H1 (cell line): ENCODE data around the gene PJVK. TPM values are rescaled to one million over a fixed set of nuclear protein-coding genes. Genes with fewer than 3 reads are reported as not detected.

ENCODE experiments used
- BCL11A ChIP-seq, 2 experiments: IDR thresholded peaks; one replicate each; pipeline ENCODE4 v1.6.1; 2011; ENCODE audit warnings: low read depth in 2 of 2, low read length in 2 of 2, mild to moderate bottlenecking in 2 of 2
- CHD2 ChIP-seq: IDR thresholded peaks from 2 replicates; pipeline ENCODE4 v1.6.1; 2012; ENCODE audit warnings: low read length, improper control_type of control experiment
- CREB1 ChIP-seq: IDR thresholded peaks from 2 replicates; pipeline ENCODE4 v1.6.1; 2012; ENCODE audit warnings: inconsistent platforms
- CTBP2 ChIP-seq: IDR thresholded peaks from 2 replicates; pipeline ENCODE4 v1.7.0; 2011; ENCODE audit warnings: borderline replicate concordance, mild to moderate bottlenecking, moderate library complexity, mixed read lengths, low read length; ENCODE audit not compliant: insufficient read depth, insufficient read length
- EZH2 ChIP-seq: fragments of 200-600 bp; sonication (generic); IDR thresholded peaks from 2 replicates; pipeline ENCODE4 v1.7.1; 2012; ENCODE audit warnings: low read depth, mild to moderate bottlenecking, moderate library complexity, low read length, inconsistent platforms; ENCODE audit not compliant: severe bottlenecking
- NANOG ChIP-seq: IDR thresholded peaks from 2 replicates; pipeline ENCODE4 v1.6.1; 2011; ENCODE audit warnings: low read length, low read depth, mild to moderate bottlenecking, inconsistent platforms; ENCODE audit not compliant: insufficient read depth, poor library complexity, severe bottlenecking
- NRF1 ChIP-seq: IDR thresholded peaks from 2 replicates; pipeline ENCODE4 v1.6.1; 2011; ENCODE audit warnings: mild to moderate bottlenecking, low read depth, low read length, improper control_type of control experiment
- polyA plus RNA-seq, 7 experiments: library from polyadenylated mRNA; depleted of rRNA in 3 of 7; stranded (reverse) in 5 of 7; unstranded in 2 of 7; fragments of >200 nt in 5 of 7; fragments of 200-250 nt in 2 of 7; gene quantifications; 1 replicate in 5 of 7; 2 replicates in 1 of 7; 4 replicates in 1 of 7; pipeline versions ENCODE4 v1.2.1 to v1.2.3, GENCODE V29; 2011 to 2013; ENCODE audit warnings: missing spikeins in 2 of 7, mixed read lengths in 2 of 7
- total RNA-seq: library from RNA; stranded (reverse); fragmentation: NEBNext Ultra II Directional; extraction: Animal tissue kit (Norgen Biotek cat#: 25700); gene quantifications from 2 replicates; pipeline ENCODE4 v1.2.1, GENCODE V29; 2021
- TF ChIP-seq, protein P1 (sequence below): IDR thresholded peaks from 2 replicates; pipeline ENCODE4 v1.6.1; 2011; ENCODE audit warnings: low read length, improper control_type of control experiment
- TF ChIP-seq, protein P2 (sequence below): IDR thresholded peaks from 2 replicates; pipeline ENCODE4 v1.6.1; 2012; ENCODE audit warnings: inconsistent platforms

The PJVK gene
- total and polyA plus RNA-seq, 2 of the 8 experiments (the other 6 are each of a cell fraction or from before 2014, with no cell fraction given) = 2.4 to 2.8 TPM

- TF ChIP-seq NANOG = no peak
- TF ChIP-seq CTBP2 = no peak
- TF ChIP-seq, protein P1, sequence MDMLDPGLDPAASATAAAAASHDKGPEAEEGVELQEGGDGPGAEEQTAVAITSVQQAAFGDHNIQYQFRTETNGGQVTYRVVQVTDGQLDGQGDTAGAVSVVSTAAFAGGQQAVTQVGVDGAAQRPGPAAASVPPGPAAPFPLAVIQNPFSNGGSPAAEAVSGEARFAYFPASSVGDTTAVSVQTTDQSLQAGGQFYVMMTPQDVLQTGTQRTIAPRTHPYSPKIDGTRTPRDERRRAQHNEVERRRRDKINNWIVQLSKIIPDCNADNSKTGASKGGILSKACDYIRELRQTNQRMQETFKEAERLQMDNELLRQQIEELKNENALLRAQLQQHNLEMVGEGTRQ = no peak
- TF ChIP-seq CREB1 = no peak
- TF ChIP-seq BCL11A (IDR thresholded peaks at IDR 0.05; ENCODE audit: low read depth in 2 of 2, low read length in 2 of 2) = no peak
- TF ChIP-seq NRF1 = no peak
- TF ChIP-seq, protein P2, sequence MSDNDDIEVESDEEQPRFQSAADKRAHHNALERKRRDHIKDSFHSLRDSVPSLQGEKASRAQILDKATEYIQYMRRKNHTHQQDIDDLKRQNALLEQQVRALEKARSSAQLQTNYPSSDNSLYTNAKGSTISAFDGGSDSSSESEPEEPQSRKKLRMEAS = no peak
- no peak for TF ChIP-seq EZH2
- TF ChIP-seq CHD2 = no peak
Observed at GRCh38 chr2:178425255-178425827, 25.8 kb upstream of the PJVK start (continued).
